ENCODE data around the gene STK35. TPM values are rescaled to one million over a fixed set of nuclear protein-coding genes. Genes with fewer than 3 reads are reported as not detected.

The STK35 gene
- polyA plus RNA-seq, 3 donors: 1.2 to 9.3 (median 2.0) TPM

DNA sequence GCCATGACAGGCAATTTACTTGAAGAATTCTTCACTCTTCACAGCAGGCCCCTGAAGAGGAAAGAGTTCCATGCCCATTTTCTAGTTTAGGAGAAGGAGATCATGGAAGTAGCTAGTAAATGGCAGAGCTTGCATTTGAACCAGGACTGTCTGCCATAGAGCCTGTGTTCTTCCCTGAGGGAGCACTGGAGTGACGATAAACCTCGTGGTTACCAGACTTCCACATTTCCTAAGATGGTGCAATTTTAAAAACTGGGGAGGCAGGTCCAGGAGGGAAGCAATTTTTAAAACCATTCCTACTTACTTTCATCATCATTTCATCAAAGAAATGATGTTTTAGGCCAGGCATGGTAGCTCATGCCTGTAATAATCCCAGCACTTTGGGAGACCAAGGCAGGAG, 36.8 kb downstream of the STK35 start:
- Mint-ChIP-seq H3K4me1 (no peaks in the 10 kb centered on the region), H3K36me3 (peaks cover 10 to 20% of the 10 kb centered on the region in 2 donors), H3K27ac (peak overlapping the region in 1 of 7 donors; percentile 11), H3K27me3 (ENCODE audit: low read depth in 3 of 3) (peaks cover 0 to 1% (median 0%) of the 10 kb centered on the region in 3 donors), H3K4me3 (no peak overlapping the region), H3K9me3 (peaks cover 0 to 2% (median 0%) of the 10 kb centered on the region in 7 donors)
- Histone ChIP-seq H3K4me1 (ENCODE audit: control insufficient read depth in 1 of 2, insufficient read depth in 2 of 2, low read length in 2 of 2) (no peaks in the 10 kb centered on the region), H3K27ac (ENCODE audit: low read depth in 1 of 2, low read length in 2 of 2) (peak overlapping the region in 1 of 2 donors; percentile 7), H3K9ac (ENCODE audit: insufficient read depth, low read length, poor library complexity, severe bottlenecking) (no peak overlapping the region), H2AFZ (ENCODE audit: insufficient read depth, low read depth, low read length, poor library complexity, severe bottlenecking) (no peak overlapping the region), H3K36me3 (replicated peaks in 1 of 2; ENCODE audit: control insufficient read depth in 1 of 2, insufficient read depth in 2 of 2, low read length in 2 of 2) (peaks cover 0 to 60% of the 10 kb centered on the region in 2 donors), H3K9me3 (replicated peaks in 1 of 2; ENCODE audit: control insufficient read depth in 1 of 2, insufficient read depth in 1 of 2, low read length in 2 of 2) (no peaks in the 10 kb centered on the region), H3K4me2 (replicated peaks; ENCODE audit: extremely low read depth, low read length, poor library complexity, severe bottlenecking) (no peak overlapping the region), H3K4me3 (replicated peaks in 1 of 3; ENCODE audit: low read depth in 2 of 3, low read length in 3 of 3) (no peak overlapping the region), H4K20me1 (ENCODE audit: insufficient read depth, low read length) (peaks cover 98% of the 10 kb centered on the region), H3K27me3 (ENCODE audit: control insufficient read depth in 2 of 2, insufficient read depth in 2 of 2, low read length in 2 of 2) (no peaks in the 10 kb centered on the region), H3K79me2 (ENCODE audit: insufficient read depth, low read length) (peaks cover 12% of the 10 kb centered on the region)
- 0% methylated on average over 1 of the region's 2 CpGs for WGBS (ENCODE audit: insufficient coverage)
- intact Hi-C loops (cut with micrococcal nuclease): no loop called here
- no peak for TF ChIP-seq CTCF (IDR thresholded peaks at IDR 0.05)
- no peak for DNase-seq

DNA sequence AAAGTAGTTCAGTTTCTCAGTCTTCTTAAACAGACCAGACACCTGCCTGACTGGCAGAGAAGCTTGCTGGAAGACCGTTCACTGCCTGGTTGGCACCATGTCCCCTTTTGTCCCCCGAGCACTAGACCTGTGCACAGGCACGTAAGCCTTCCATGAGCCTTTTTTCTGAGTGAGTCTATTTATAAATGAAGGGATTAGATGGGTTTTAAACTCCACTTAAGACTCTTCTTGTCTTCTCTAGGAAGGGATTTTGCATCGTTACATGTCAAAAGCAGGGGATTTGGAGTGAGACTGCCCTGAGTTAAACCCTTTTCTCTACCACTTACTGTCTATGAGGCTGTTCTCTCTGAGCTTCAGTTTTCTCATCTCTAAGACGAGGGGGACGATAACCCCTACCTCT, 37.6 kb downstream of the STK35 start:
- H3K4me1 ChIP-seq (ENCODE audit: control insufficient read depth in 1 of 2, insufficient read depth in 2 of 2, low read length in 2 of 2): no peaks in the 10 kb centered on the region

More for the DNA sequence above, 37.6 kb downstream of the STK35 start:
- no CpG with 5 or more reads among the region's 6 CpGs for WGBS (ENCODE audit: insufficient coverage)
- no peaks in the 10 kb centered on the region for H3K9me3 ChIP-seq (replicated peaks in 1 of 2; ENCODE audit: control insufficient read depth in 1 of 2, insufficient read depth in 1 of 2, low read length in 2 of 2)
- H3K27me3 ChIP-seq (ENCODE audit: control insufficient read depth in 2 of 2, insufficient read depth in 2 of 2, low read length in 2 of 2): no peaks in the 10 kb centered on the region
- intact Hi-C loops (cut with micrococcal nuclease): no loop called here
- H3K36me3 ChIP-seq (replicated peaks in 1 of 2; ENCODE audit: control insufficient read depth in 1 of 2, insufficient read depth in 2 of 2, low read length in 2 of 2): peaks cover 3 to 69% of the 10 kb centered on the region in 2 donors
- Mint-ChIP-seq H3K4me1 (no peaks in the 10 kb centered on the region), H3K36me3 (peaks cover 16 to 28% of the 10 kb centered on the region in 2 donors), H3K4me3 (no peak overlapping the region), H3K27ac (no peak overlapping the region), H3K9me3 (peaks cover 0 to 2% (median 0%) of the 10 kb centered on the region in 7 donors), H3K27me3 (ENCODE audit: low read depth in 3 of 3) (peaks cover 0 to 1% (median 0%) of the 10 kb centered on the region in 3 donors)
- H4K20me1 ChIP-seq (ENCODE audit: insufficient read depth, low read length): peaks cover 90% of the 10 kb centered on the region
- H3K79me2 ChIP-seq (ENCODE audit: insufficient read depth, low read length): peaks cover 5% of the 10 kb centered on the region
- H2AFZ ChIP-seq (ENCODE audit: insufficient read depth, low read depth, low read length, poor library complexity, severe bottlenecking): no peak overlapping the region
- DNase-seq: no peak
- no peak overlapping the region for H3K4me3 ChIP-seq (replicated peaks in 1 of 3; ENCODE audit: low read depth in 2 of 3, low read length in 3 of 3)
- no peak overlapping the region for H3K4me2 ChIP-seq (replicated peaks; ENCODE audit: extremely low read depth, low read length, poor library complexity, severe bottlenecking)
- H3K27ac ChIP-seq (ENCODE audit: low read depth in 1 of 2, low read length in 2 of 2): no peak overlapping the region
- no peak overlapping the region for H3K9ac ChIP-seq (ENCODE audit: insufficient read depth, low read length, poor library complexity, severe bottlenecking)
- no peak for TF ChIP-seq CTCF (IDR thresholded peaks at IDR 0.05)
